Astrocyte of the cerebellum (primary cell): ENCODE results near the gene RGPD4.
"Not testable (repeated sequence)": the region's sequence is repeated elsewhere in the genome, so short reads cannot be mapped to it uniquely, and the experiment has no call there.

Experiments
- DNase-seq: peaks from one replicate; pipeline ENCODE4 v3.0.0-alpha.2; 2011; ENCODE audit warnings: low read depth
- H3K4me3 ChIP-seq: 2 replicates; pipeline ENCODE4 v1.5.1; 2011; ENCODE audit warnings: mild to moderate bottlenecking, low read depth, low read length, moderate library complexity
- CTCF ChIP-seq: IDR thresholded peaks from 2 replicates; pipeline ENCODE4 v1.5.1; 2012; ENCODE audit warnings: low read length, low read depth, moderate library complexity, mild to moderate bottlenecking; ENCODE audit errors: missing control alignments
- in situ Hi-C: cut with HindIII; loops from 2 replicates; pipeline ENCODE4 v1.10.0; 2017; ENCODE audit warnings: low sequenced_read_pairs

RGPD4 gene

GRCh38 chr2:107826749-107827148 is at the start of gene RGPD4:
RGPD4 (plus strand) TSS chr2:107826892; CDS start chr2:107827014, 122 bp downstream.
- H3K4me3 ChIP-seq, DNase-seq, in situ Hi-C loops: not testable (repeated sequence)

- H3K4me3 ChIP-seq: no peak overlapping the region
- no peak for TF ChIP-seq CTCF
- DNase-seq: no peak
- in situ Hi-C loops: no loop called here
Measured at GRCh38 chr2:107777974-107778373, 48.7 kb upstream of the RGPD4 start.

- no peak for DNase-seq
- no peak for TF ChIP-seq CTCF
- in situ Hi-C loops: no loop called here
- H3K4me3 ChIP-seq: no peak overlapping the region
Measured at GRCh38 chr2:107785756-107786155, 40.9 kb upstream of the RGPD4 start.

GRCh38 chr2:107790837-107791236 is 35.9 kb upstream of the RGPD4 start:
- in situ Hi-C loops: no loop called here
- H3K4me3 ChIP-seq: no peak overlapping the region
- no peak for DNase-seq
- TF ChIP-seq CTCF: no peak

GRCh38 chr2:107801498-107801897 is 25.2 kb upstream of the RGPD4 start:
- in situ Hi-C loops: no loop called here
- H3K4me3 ChIP-seq: no peak overlapping the region
- DNase-seq: no peak
- TF ChIP-seq CTCF: no peak

GRCh38 chr2:107804608-107805498 is 21.8 kb upstream of the RGPD4 start:
- in situ Hi-C loops: no loop called here
- no peak overlapping the region for H3K4me3 ChIP-seq
- TF ChIP-seq CTCF: no peak
- no peak for DNase-seq

GRCh38 chr2:107806901-107807300 is 19.8 kb upstream of the RGPD4 start:
- DNase-seq: no peak
- in situ Hi-C loops: no loop called here
- TF ChIP-seq CTCF: no peak
- H3K4me3 ChIP-seq: no peak overlapping the region
